Natural killer cell (primary cell): Measurements from ENCODE around the gene FIBCD1. TPM values are rescaled to one million over a fixed set of nuclear protein-coding genes. Genes with fewer than 3 reads are reported as not detected.

Experiments used
- ATAC-seq, 3 donors: fragments of 150-1000 bp in 2 of 3; fragments of 200-7000 bp in 1 of 3; cut with Tn5 transposase; 1 replicate in 1 of 3; 2 replicates in 2 of 3; pipeline ENCODE4 v1.10.0; 2021; ENCODE audit warnings: mild to moderate bottlenecking in 2 of 3, moderate library complexity in 2 of 3
- DNase-seq, 2 donors: peaks; one replicate each; pipeline versions ENCODE4 v3.0.0 to v3.0.0-alpha.2; 2013 to 2021; ENCODE audit warnings: mixed read lengths in 1 of 2
- H3K27ac ChIP-seq: one replicate; pipeline ENCODE4 v1.5.1; 2013; ENCODE audit warnings: mild to moderate bottlenecking, low read length
- H3K27me3 ChIP-seq: one replicate; pipeline ENCODE4 v1.6.1; 2013; ENCODE audit warnings: low read length; ENCODE audit not compliant: control insufficient read depth, insufficient read depth
- H3K36me3 ChIP-seq: one replicate; pipeline ENCODE4 v1.6.1; 2013; ENCODE audit warnings: low read length; ENCODE audit not compliant: control insufficient read depth, insufficient read depth
- H3K4me1 ChIP-seq: one replicate; pipeline ENCODE4 v1.6.1; 2013; ENCODE audit warnings: low read length; ENCODE audit not compliant: control insufficient read depth, insufficient read depth
- H3K4me3 ChIP-seq: one replicate; pipeline ENCODE4 v1.5.1; 2013; ENCODE audit warnings: low read length
- H3K9me3 ChIP-seq: one replicate; pipeline ENCODE4 v1.6.1; 2013; ENCODE audit warnings: low read length; ENCODE audit not compliant: control insufficient read depth, insufficient read depth
- H3K27ac Mint-ChIP-seq, 2 donors: one replicate each; pipeline ENCODE4 v1.8.0; 2022; ENCODE audit warnings: mild to moderate bottlenecking in 2 of 2, mixed read lengths in 2 of 2, moderate library complexity in 1 of 2
- H3K27me3 Mint-ChIP-seq, 2 donors: one replicate each; pipeline ENCODE4 v1.8.0; 2022; ENCODE audit warnings: low read depth in 2 of 2, mixed read lengths in 2 of 2
- H3K36me3 Mint-ChIP-seq: one replicate; pipeline ENCODE4 v1.8.0; 2022; ENCODE audit warnings: mixed read lengths
- H3K4me1 Mint-ChIP-seq, 2 donors: one replicate each; pipeline ENCODE4 v1.8.0; 2022; ENCODE audit warnings: mixed read lengths in 2 of 2
- H3K4me3 Mint-ChIP-seq: one replicate; pipeline ENCODE4 v1.8.0; 2022; ENCODE audit warnings: mild to moderate bottlenecking, moderate library complexity, mixed read lengths
- H3K9me3 Mint-ChIP-seq, 2 donors: one replicate each; pipeline ENCODE4 v1.8.0; 2022; ENCODE audit warnings: mixed read lengths in 2 of 2
- CTCF ChIP-seq: fragments of 200-600 bp; IDR thresholded peaks from one replicate; pipeline ENCODE4 v1.8.0; 2022; ENCODE audit warnings: antibody characterized with exemption
- WGBS: methylation state at CpG from one replicate; pipeline ENCODE4 v1.1.7; 2013; ENCODE audit warnings: missing lambda C conversion rate; ENCODE audit not compliant: insufficient coverage; 5-methylcytosine and 5-hydroxymethylcytosine counted together
- intact Hi-C: fragments of 100-400 bp; cut with micrococcal nuclease; formaldehyde crosslinking; loops from one replicate; pipeline ENCODE4 v1.14.2; 2022
- total RNA-seq, 4 donors: library from RNA; stranded (reverse); fragments of 120-200 nt in 1 of 4; gene quantifications; one replicate each; pipeline versions ENCODE4 v1.2.3 to v1.2.4, GENCODE V29; 2013 to 2022

FIBCD1 gene
- total RNA-seq, 3 donors from 2014 or later (not counting 1 experiment from before 2014, with no cell fraction given) = not detected

GRCh38 chr9:130884111-130884531, 54.9 kb downstream of the FIBCD1 start:
- peaks cover 73% of the 10 kb centered on the region for H3K36me3 ChIP-seq
- intact Hi-C loops = no loop called here
- H3K4me3 Mint-ChIP-seq = no peak overlapping the region
- H3K27ac Mint-ChIP-seq = no peak overlapping the region
- peaks cover 7% of the 10 kb centered on the region for H3K36me3 Mint-ChIP-seq
- no peak overlapping the region for H3K27ac ChIP-seq
- no peaks in the 10 kb centered on the region for H3K4me1 ChIP-seq
- no peaks in the 10 kb centered on the region for H3K9me3 ChIP-seq
- H3K9me3 Mint-ChIP-seq = no peaks in the 10 kb centered on the region
- DNase-seq = no peak
- ATAC-seq = no peak
- H3K4me1 Mint-ChIP-seq = no peaks in the 10 kb centered on the region
- H3K4me3 ChIP-seq = no peak overlapping the region
- WGBS = 98% methylated on average over 25 of the region's 25 CpGs
- no peaks in the 10 kb centered on the region for H3K27me3 Mint-ChIP-seq
- no peak for TF ChIP-seq CTCF
- H3K27me3 ChIP-seq = no peaks in the 10 kb centered on the region

GRCh38 chr9:130883479-130883878, 55.6 kb downstream of the FIBCD1 start:
- Mint-ChIP-seq H3K4me1 (no peaks in the 10 kb centered on the region), H3K36me3 (peaks cover 7% of the 10 kb centered on the region), H3K4me3 (no peak overlapping the region), H3K9me3 (no peaks in the 10 kb centered on the region), H3K27ac (no peak overlapping the region), H3K27me3 (no peaks in the 10 kb centered on the region)
- no peak for ATAC-seq
- Histone ChIP-seq H3K27me3 (no peaks in the 10 kb centered on the region), H3K4me3 (no peak overlapping the region), H3K36me3 (peaks cover 73% of the 10 kb centered on the region), H3K27ac (no peak overlapping the region), H3K4me1 (no peaks in the 10 kb centered on the region), H3K9me3 (no peaks in the 10 kb centered on the region)
- intact Hi-C loops = no loop called here
- 95% methylated on average over 5 of the region's 5 CpGs for WGBS
- no peak for DNase-seq
- no peak for TF ChIP-seq CTCF

GRCh38 chr9:130882696-130883225, 56.3 kb downstream of the FIBCD1 start:
- Histone ChIP-seq H3K9me3 (no peaks in the 10 kb centered on the region), H3K36me3 (peaks cover 74% of the 10 kb centered on the region), H3K4me1 (no peaks in the 10 kb centered on the region), H3K4me3 (no peak overlapping the region), H3K27ac (no peak overlapping the region), H3K27me3 (no peaks in the 10 kb centered on the region)
- H3K27ac Mint-ChIP-seq = no peak overlapping the region
- TF ChIP-seq CTCF = no peak
- H3K27me3 Mint-ChIP-seq = no peaks in the 10 kb centered on the region
- DNase-seq (no peak), ATAC-seq (no peak)
- WGBS = 97% methylated on average over 15 of the region's 15 CpGs
- no peak overlapping the region for H3K4me3 Mint-ChIP-seq
- H3K9me3 Mint-ChIP-seq = no peaks in the 10 kb centered on the region
- H3K4me1 Mint-ChIP-seq = no peaks in the 10 kb centered on the region
- H3K36me3 Mint-ChIP-seq = peaks cover 7% of the 10 kb centered on the region
- intact Hi-C loops = no loop called here

- Histone ChIP-seq H3K27me3 (no peaks in the 10 kb centered on the region), H3K4me3 (no peak overlapping the region), H3K27ac (no peak overlapping the region), H3K36me3 (peaks cover 66% of the 10 kb centered on the region), H3K4me1 (no peaks in the 10 kb centered on the region), H3K9me3 (no peaks in the 10 kb centered on the region)
- H3K4me3 Mint-ChIP-seq = no peak overlapping the region
- H3K27me3 Mint-ChIP-seq = no peaks in the 10 kb centered on the region
- intact Hi-C loops = no loop called here
- no peaks in the 10 kb centered on the region for H3K9me3 Mint-ChIP-seq
- 100% methylated on average over 3 of the region's 6 CpGs for WGBS
- TF ChIP-seq CTCF = no peak
- H3K36me3 Mint-ChIP-seq = no peaks in the 10 kb centered on the region
- ATAC-seq = no peak
- no peak for DNase-seq
- no peaks in the 10 kb centered on the region for H3K4me1 Mint-ChIP-seq
- no peak overlapping the region for H3K27ac Mint-ChIP-seq
Measured at GRCh38 chr9:130881516-130881915, 57.5 kb downstream of the FIBCD1 start.
